Epithelial cell of proximal tubule (primary cell): ENCODE results near the gene FAM20C. TPM values are rescaled to one million over a fixed set of nuclear protein-coding genes. Genes with fewer than 3 reads are reported as not detected.

ENCODE experiments used
- DNase-seq: peaks from one replicate; pipeline ENCODE4 v3.0.0-alpha.2; 2011; ENCODE audit warnings: low read depth
- H3K4me3 ChIP-seq: 2 replicates; pipeline ENCODE4 v1.5.1; 2011; ENCODE audit warnings: low read depth, mild to moderate bottlenecking, low read length
- CTCF ChIP-seq: conservative IDR thresholded peaks from 2 replicates; pipeline ENCODE4 v1.5.1; 2012; ENCODE audit warnings: low read depth, mild to moderate bottlenecking, low read length
- total RNA-seq: library from RNA; depleted of rRNA; stranded (reverse); fragments of >200 nt; gene quantifications from 2 replicates; pipeline ENCODE4 v1.2.3, GENCODE V29; 2015

Gene FAM20C
- total RNA-seq, 1 donor from 2014 or later, result 84.2 TPM

GRCh38 chr7:272108-272615 is 79.8 kb downstream of the FAM20C start:
- no peak overlapping the region for H3K4me3 ChIP-seq
- TF ChIP-seq CTCF, result no peak
- no peak for DNase-seq

GRCh38 chr7:272631-273030 is 80.3 kb downstream of the FAM20C start:
- no peak for DNase-seq
- TF ChIP-seq CTCF, result no peak
- no peak overlapping the region for H3K4me3 ChIP-seq

- H3K4me3 ChIP-seq, result no peak overlapping the region
- no peak for TF ChIP-seq CTCF
- no peak for DNase-seq
These were observed 81.0 kb downstream of the FAM20C start for GRCh38 chr7:273327-273726.

- no peak overlapping the region for H3K4me3 ChIP-seq
- TF ChIP-seq CTCF, result no peak
- no peak for DNase-seq
These were observed 81.9 kb downstream of the FAM20C start for GRCh38 chr7:274266-274665.

GRCh38 chr7:276230-276835 is 84.0 kb downstream of the FAM20C start:
- DNase-seq, result no peak
- TF ChIP-seq CTCF, result no peak
- H3K4me3 ChIP-seq, result no peak overlapping the region

- H3K4me3 ChIP-seq, result no peak overlapping the region
- no peak for DNase-seq
- TF ChIP-seq CTCF, result no peak
These were observed 84.9 kb downstream of the FAM20C start for GRCh38 chr7:277228-277627.

GRCh38 chr7:278081-278480 is 85.7 kb downstream of the FAM20C start:
- H3K4me3 ChIP-seq, result no peak overlapping the region
- no peak for DNase-seq
- no peak for TF ChIP-seq CTCF
